GM06990 (cell line): ENCODE results near the gene LBHD1.
A peak's percentile ranks its signal among the peaks of the same experiment; 100 is the strongest.

ENCODE experiments used
- DNase-seq: peaks from one replicate; pipeline ENCODE4 v3.0.0-alpha.2; 2011; ENCODE audit not compliant: insufficient read length; ENCODE audit errors: extremely low read depth
- H3K27me3 ChIP-seq: replicated peaks from 2 replicates; pipeline ENCODE4 v1.6.0; 2011; ENCODE audit warnings: low read length; ENCODE audit not compliant: control insufficient read depth, insufficient read depth
- H3K36me3 ChIP-seq: 2 replicates; pipeline ENCODE4 v1.5.1; 2011; ENCODE audit warnings: low read length; ENCODE audit not compliant: control insufficient read depth, insufficient read depth
- H3K4me3 ChIP-seq: replicated peaks from 2 replicates; pipeline ENCODE4 v1.5.1; 2011; ENCODE audit warnings: low read depth, mild to moderate bottlenecking, control low read depth, low read length
- CTCF ChIP-seq: IDR thresholded peaks from 2 replicates; pipeline ENCODE4 v1.5.1; 2011; ENCODE audit warnings: low read length, control low read depth, mild to moderate bottlenecking, inconsistent platforms; ENCODE audit not compliant: insufficient read depth, poor library complexity, severe bottlenecking

Gene LBHD1

GRCh38 chr11:62671608-62672389 lies at the start of gene LBHD1, which contains the start of gene UQCC3:
LBHD1 (minus strand) TSS chr11:62672267; CDS start chr11:62670031, 2,236 bp downstream.
UQCC3 (plus strand) TSS chr11:62671673; CDS start chr11:62671746, 73 bp downstream.
- no peak for TF ChIP-seq CTCF
- Histone ChIP-seq H3K36me3 (peaks cover 6% of the 10 kb centered on the region), H3K4me3 (peak within 1 kb of the TSS; percentile 91), H3K27me3 (no peaks in the 10 kb centered on the region)
- DNase-seq: peak; percentile 87

GRCh38 chr11:62719302-62719978 lies 47.4 kb upstream of the LBHD1 start:
- DNase-seq: no peak
- Histone ChIP-seq H3K36me3 (peaks cover 46% of the 10 kb centered on the region), H3K27me3 (no peaks in the 10 kb centered on the region), H3K4me3 (no peak overlapping the region)
- no peak for TF ChIP-seq CTCF

GRCh38 chr11:62716816-62717215 lies 44.7 kb upstream of the LBHD1 start:
- TF ChIP-seq CTCF: no peak
- no peak overlapping the region for H3K4me3 ChIP-seq
- H3K36me3 ChIP-seq: peaks cover 39% of the 10 kb centered on the region
- no peak for DNase-seq
- no peaks in the 10 kb centered on the region for H3K27me3 ChIP-seq

GRCh38 chr11:62716206-62716605 lies 44.1 kb upstream of the LBHD1 start:
- TF ChIP-seq CTCF: no peak
- Histone ChIP-seq H3K36me3 (peaks cover 34% of the 10 kb centered on the region), H3K4me3 (no peak overlapping the region), H3K27me3 (no peaks in the 10 kb centered on the region)
- no peak for DNase-seq

- DNase-seq: no peak
- no peak overlapping the region for H3K4me3 ChIP-seq
- peaks cover 31% of the 10 kb centered on the region for H3K36me3 ChIP-seq
- H3K27me3 ChIP-seq: no peaks in the 10 kb centered on the region
- TF ChIP-seq CTCF: no peak
Observed at GRCh38 chr11:62715150-62716130, 43.4 kb upstream of the LBHD1 start.
